GM18502 (cell line): ENCODE data around the gene DTNA.

Source experiments
- ATAC-seq: cut with Tn5 transposase; IDR thresholded peaks from one replicate; pipeline ENCODE4 v1.9.1; 2021; ENCODE audit warnings: mild to moderate bottlenecking; ENCODE audit not compliant: unreplicated experiment, poor library complexity

The DTNA gene

GRCh38 chr18:34760444-34760843 is 50.3 kb downstream of the DTNA start:
- no peak for ATAC-seq

DNA sequence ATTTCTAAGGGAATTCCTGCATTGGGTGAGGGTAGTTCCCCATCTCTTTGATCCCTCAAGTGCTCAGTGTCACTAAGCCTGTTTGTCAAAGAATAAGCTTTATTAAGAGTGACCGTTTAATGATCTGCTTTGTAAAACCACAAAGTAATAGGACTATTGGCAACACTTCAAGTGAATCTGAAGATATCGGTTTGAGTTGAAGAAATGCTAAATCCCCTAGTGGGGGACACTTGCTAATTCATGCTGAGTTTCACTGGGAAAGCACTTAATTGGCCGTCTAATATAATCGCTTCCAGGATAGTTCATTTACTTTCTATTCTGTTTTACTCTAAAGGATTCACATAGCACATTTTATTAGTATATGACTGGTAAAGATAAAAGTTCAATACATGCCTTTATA is 54.4 kb downstream of the DTNA start:
- no peak for ATAC-seq

DNA sequence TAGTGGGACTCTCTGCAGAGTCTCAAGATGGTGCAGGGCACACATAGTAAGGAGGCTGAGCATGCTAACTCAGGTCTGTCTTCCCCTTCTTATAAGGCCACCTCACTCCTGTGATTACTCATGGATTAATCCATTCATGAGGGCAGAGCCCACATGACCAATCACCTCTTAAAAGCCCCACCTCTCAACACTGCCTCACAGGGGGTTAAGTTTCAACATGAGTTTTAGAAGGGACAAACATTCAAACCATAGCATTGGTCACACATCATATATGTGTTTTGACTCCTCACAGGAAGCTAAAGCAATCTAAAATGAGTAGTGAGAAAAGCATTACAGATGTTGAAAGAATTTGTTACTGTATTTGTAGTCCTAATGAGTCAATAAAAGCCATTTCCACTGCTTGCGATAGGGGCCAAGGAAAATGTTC is 57.5 kb downstream of the DTNA start:
- no peak for ATAC-seq

DNA sequence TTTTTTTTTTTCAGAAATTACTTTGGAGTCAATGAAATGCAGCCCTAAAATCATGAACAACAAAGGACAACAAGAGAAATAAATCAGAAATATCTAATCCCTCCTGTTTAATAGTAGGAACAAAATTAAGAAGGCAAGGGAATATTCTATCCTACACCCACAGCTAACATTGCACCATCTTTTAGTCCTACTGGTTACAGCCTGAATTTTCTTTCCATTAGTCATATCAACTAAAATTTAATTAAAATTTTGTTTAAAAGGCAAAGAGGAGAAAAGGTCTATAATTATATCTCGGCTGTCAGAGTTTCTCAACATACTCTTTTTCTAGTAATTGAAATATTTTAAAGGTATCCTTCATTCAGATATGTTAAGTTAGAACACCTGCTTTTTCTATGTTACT is 61.9 kb downstream of the DTNA start:
- ATAC-seq: no peak

- ATAC-seq: no peak
Measured at GRCh38 chr18:34772887-34773286, 62.8 kb downstream of the DTNA start.

DNA sequence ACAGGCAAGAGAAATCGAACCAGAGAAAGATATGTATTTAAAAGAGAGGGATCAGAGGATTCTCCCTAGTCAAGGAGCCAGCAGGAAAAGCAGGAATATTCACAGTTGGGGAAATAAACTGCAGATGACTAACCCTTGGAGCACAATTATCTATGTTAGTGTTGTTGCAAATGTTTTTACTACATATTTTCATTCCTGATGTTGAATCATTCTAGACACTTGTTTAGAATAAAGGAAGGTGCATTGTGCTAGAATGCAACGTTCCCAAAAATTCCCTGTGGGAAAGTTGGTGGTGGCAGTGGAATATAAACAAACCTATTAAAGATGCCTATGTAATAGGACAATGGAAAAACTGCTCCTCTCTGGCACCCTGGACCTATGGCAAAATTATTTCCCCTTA is 63.3 kb downstream of the DTNA start:
- ATAC-seq: no peak

DNA sequence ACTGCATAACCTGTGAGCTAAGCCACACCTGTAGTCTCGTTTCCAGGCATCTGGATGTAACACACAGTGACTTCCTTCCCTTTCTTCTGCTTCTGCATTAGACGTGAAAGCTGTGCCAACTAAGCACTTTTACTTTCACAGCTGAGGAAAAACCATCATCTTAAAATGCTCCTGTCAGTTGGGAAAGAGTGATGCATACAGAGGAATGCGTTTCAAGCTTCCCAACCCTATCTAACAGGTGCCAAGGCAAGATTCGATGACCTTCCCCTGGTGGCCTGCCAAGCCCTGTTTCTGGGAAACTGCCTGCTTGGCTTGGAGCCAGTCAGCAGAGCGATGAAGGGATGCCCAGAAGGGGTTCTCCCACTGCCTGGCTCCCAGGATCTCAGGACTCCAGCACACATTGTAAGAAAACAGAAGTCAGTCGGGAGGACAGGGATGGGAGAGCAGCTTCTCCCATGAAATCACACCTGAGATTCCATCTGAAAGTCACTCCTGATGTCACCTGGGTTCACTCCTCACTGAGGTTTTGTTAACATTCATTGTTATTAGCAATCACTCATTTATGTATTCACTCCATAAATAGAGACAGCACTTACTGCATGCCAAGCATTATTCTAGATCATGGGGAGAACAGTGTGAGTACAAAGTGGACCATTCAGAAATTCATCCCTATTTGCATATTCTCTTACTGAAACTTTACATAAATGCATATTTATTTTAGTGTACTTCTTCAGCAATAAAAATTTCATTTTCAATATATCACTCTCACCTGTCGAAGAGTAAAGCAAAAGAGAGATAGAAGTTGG is 64.1 kb downstream of the DTNA start:
- no peak for ATAC-seq

- ATAC-seq: no peak
Measured at GRCh38 chr18:34775461-34775860, 65.4 kb downstream of the DTNA start.

DNA sequence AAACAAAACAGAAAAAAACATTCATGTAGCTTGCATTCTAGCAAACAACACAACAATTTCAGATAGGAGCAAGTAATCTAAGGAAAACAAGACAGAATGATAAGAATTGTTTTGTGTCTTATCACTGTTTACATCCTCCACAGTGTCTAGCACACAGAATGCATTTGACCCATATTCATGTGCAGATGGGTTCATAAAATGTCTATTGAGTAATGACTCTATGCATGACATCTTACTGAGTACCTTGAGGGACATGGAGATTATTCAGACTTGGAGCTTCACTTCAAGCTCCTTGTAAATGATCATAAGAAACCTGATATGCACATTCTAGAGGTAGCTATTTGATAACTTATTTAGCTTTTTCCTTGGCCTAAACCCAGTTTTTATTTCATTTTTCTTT is 69.0 kb downstream of the DTNA start:
- ATAC-seq: no peak

DNA sequence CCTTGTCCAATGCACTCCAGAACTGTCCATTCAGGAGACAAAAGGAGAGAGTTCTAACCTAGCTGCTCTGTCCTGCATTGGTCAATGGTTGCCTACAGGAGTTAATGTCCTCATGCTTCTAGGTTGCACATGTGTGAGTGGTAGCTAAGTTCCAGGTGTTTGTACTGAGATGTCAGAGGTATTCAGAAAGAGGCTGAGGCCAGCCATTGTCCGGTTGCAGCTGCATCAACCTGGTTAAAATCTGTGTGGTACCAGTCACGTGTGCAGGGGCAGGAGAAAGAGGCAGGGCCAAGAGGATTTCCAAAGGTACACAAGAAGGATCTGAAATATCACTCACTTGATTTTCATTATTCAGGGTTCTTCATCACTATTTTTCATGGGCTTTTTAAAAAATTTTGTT is 70.8 kb downstream of the DTNA start:
- no peak for ATAC-seq

- no peak for ATAC-seq
Measured at GRCh38 chr18:34783501-34783900, 73.4 kb downstream of the DTNA start.

- ATAC-seq: no peak
Measured at GRCh38 chr18:34786162-34786741, 76.2 kb downstream of the DTNA start.

GRCh38 chr18:34787931-34788532 is 77.9 kb downstream of the DTNA start:
- ATAC-seq: peak; percentile 86

- ATAC-seq: peak; percentile 36
Measured at GRCh38 chr18:34789768-34790344, 79.8 kb downstream of the DTNA start.

- ATAC-seq: no peak
Measured at GRCh38 chr18:34794348-34794747, 84.2 kb downstream of the DTNA start.

GRCh38 chr18:34795070-34795732 is 85.1 kb downstream of the DTNA start:
- ATAC-seq: no peak

DNA sequence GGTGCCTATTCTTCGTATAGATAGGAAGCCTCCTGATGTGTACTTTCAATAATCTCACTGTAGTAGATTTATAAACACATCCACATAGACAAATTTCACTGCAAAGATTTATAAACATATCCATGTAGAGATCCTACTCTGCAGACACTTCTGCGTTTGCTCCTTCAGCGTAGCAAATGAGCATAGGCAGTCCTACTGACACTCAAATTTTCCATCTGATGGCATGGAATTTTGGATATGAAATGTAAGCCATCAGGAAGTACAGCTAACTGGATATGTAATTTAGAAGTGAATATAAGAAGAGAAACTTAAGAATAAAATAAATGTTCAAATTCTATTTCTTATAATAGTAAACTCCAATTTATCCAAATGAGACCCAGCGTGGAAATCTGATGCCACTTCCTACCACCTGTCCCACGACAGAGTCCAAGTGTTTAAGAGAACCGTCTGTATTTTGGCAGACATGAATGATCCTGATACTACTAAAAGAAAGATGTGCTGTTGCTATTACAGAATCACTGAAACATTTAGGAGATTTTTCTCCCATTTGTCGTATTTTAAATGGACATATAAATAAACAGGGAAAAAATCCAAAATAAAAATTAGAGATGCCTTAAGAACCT is 86.0 kb downstream of the DTNA start:
- ATAC-seq: no peak

GRCh38 chr18:34799291-34799690 is 89.2 kb downstream of the DTNA start:
- ATAC-seq: no peak

DNA sequence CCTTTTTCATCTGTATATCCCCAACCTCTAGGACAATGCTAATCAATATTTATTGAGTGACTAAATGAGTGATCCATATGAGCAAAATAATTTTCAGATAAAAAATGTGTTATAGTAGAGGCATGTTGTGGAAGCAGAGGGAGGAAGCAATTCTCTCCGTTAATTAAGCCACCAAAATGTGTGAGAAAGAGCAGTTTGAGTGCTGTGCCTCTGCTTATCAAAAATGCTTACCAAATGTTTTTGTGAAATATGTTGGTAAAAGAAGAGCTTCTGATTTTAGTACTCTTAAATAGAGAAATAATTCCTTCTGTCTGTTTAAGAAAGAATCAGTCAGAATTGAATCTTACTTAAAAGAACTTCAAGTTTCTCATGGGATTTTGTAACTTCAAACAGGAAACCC is 90.3 kb downstream of the DTNA start:
- ATAC-seq: no peak

DNA sequence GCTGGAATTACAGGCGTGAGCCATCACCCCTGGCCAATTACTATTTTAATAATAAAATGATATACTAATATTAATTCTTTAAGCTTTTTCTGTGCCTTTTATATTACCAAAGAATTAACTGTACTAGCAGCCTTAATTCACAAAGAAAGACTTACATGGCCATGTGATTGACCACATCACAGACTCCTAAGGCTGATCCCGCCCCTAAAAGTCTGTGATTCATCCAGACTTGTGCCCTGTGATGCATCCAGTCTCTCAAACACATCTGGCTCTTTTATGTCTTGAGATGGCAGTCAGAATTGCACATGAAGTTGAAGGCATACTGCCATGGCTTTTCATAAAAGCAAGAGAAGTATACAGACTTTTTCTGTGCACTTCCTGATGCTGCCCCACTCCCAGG is 91.7 kb downstream of the DTNA start:
- ATAC-seq: no peak
